D721Med (cell line): ENCODE results near the gene TFAP2B.

ENCODE experiments used
- DNase-seq: peaks from one replicate; pipeline ENCODE4 v3.0.0; 2011; ENCODE audit warnings: low spot score; ENCODE audit not compliant: insufficient read length
- FAIRE-seq: peaks from 2 replicates; lab custom pipeline; 2011; peaks lifted over from hg19 to GRCh38; lab: Jason Lieb, UNC
- CTCF ChIP-seq: IDR thresholded peaks from 2 replicates; pipeline ENCODE4 v1.5.1; 2012; ENCODE audit warnings: mild to moderate bottlenecking, control low read depth; ENCODE audit not compliant: insufficient read depth; ENCODE audit errors: missing control alignments

TFAP2B gene

DNA sequence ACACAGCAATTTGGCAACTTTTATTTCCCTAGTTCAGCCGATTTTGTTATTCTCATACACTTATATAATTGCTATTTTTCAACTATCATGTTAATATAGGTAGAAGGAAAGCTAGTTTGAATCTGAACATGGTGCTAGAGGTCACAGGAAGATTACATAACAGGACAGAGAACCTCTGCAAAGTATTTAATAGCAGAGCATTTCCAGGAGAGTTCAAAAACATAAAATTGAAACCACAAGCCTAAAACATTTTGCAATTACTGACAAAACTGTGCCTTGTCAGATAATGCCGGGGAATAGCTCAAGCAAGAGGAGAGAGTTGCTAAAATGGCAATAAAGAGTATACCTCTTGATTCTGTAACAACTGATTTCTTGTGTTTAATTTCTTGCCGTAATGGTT is 70.8 kb downstream of the TFAP2B start:
- FAIRE-seq (no peak), DNase-seq (no peak)
- TF ChIP-seq CTCF, result no peak

- no peak for TF ChIP-seq CTCF
- no peak for FAIRE-seq
- DNase-seq, result no peak
Observed at GRCh38 chr6:50889935-50890334, 71.3 kb downstream of the TFAP2B start.

DNA sequence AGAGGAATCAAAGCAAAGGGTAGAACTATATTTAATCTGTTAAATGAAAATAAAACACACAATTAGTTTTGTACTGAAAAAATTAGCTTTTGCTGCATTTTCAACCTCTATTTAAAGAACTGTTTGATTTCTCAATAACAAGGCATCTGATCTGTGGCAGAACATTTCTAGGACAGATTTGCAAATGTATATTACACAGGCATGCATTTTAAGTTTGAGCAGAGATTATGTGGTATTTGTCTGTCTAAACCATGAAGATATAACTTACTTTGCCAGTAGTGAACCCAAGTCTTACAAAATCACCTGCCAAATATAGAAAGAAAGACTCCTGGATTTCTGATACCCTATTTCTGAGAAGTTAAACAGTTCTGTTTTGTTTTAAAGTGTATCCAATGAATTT is 71.9 kb downstream of the TFAP2B start:
- DNase-seq, result no peak
- no peak for FAIRE-seq
- TF ChIP-seq CTCF, result no peak

DNA sequence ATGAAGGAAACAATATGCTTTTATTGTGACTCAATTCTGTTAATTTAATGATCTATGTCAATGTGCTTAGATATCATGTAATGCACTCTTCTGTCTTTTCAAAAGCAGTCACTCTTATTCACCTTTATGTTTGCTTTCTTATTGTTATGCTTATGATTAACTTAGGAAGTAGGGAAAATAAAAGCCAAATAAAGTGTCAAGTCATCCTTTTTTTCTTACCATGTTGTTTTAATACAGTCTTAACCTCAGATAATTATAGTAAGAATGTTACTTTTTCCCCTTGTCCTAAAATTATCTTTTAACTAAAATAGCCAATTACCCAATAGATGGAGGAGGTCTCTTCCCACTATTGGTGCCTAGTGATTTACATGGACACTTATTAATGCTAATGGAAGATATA is 72.6 kb downstream of the TFAP2B start:
- no peak for FAIRE-seq
- DNase-seq, result no peak
- TF ChIP-seq CTCF, result no peak
